ENCODE data around the gene RPS26.
"Not testable (repeated sequence)": the region's sequence is repeated elsewhere in the genome, so short reads cannot be mapped to it uniquely, and the experiment has no call there.

RPS26 gene

DNA sequence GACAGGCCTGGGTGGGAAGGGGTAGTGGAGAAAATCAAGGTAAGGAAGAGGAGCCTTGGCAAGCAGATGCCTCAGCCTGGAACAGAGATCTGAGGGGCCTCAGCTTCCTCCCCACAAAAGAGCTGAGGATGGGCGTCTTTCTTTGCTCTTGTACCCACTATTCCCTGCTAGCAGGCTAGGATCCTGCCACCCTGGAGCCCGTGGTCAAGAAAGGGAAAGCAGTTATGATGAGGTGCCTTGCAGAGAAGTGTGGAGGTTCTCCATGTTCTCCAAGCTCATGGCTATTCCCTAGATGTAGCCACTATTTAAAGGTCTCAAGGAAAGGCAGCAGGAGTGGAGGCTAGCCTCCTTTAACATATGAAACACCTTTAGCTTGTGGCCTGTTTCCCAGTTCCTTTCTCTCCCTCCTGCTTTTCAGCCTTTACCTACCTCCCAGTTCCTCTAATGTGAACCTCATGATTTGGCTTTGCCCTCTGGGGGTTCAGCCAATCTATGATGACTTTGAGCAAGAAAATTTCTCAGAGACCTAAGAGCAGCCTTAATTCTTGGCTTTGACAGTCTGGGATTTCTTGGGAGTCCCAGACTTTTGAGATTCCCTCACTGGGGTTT, 19.7 kb upstream of the RPS26 start:
- no peak for DNase-seq

DNA sequence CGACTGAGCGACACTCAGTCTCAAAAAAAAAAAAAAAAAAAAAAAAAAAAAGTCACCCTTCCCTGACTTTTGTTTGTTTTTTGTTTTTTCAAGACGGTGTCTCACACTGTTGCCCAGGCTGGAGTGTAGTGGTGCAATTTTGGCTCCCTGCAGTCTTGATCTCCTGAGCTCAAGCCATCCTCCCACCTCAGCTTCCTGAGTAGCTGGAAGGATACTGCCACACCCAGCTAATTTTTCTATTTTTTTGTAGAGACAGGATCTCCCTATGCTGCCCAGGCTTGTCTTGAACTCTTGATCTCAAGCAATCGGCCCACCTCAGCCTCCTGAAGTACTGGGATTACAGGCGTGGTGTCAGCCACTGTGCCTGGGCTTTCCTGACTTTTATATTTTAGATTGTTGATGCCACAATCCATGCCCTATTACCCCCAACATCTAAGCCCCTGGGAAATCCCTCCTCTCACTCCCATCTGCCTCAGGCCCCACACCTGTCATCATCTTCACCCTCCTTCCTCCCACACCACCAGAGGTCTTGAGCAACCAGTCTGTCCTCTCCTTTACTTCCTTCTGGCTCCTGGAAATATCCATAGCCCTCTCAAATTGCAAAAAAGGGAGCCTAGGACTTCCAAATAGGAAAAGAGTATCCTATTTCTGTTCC, 13.1 kb upstream of the RPS26 start:
- DNase-seq: peak; percentile 55

DNA sequence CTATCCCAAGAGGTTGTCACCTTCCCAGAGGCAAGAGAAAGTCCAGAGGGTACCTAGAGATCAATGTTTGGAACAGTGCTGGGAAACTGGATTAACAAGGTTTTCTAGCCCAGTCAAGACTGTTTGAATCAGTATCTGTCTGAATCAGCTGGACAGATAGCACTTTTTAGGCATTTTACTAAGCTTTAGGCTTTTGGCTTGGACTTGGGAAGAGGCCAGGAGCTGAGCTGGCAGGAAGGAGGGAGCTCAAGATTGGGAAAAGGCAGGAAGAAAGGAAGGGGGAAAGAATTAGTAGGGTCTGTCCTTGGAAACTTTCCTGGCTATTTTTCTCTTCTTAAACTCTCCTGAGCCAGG, 12.6 kb upstream of the RPS26 start:
- DNase-seq: no peak

DNA sequence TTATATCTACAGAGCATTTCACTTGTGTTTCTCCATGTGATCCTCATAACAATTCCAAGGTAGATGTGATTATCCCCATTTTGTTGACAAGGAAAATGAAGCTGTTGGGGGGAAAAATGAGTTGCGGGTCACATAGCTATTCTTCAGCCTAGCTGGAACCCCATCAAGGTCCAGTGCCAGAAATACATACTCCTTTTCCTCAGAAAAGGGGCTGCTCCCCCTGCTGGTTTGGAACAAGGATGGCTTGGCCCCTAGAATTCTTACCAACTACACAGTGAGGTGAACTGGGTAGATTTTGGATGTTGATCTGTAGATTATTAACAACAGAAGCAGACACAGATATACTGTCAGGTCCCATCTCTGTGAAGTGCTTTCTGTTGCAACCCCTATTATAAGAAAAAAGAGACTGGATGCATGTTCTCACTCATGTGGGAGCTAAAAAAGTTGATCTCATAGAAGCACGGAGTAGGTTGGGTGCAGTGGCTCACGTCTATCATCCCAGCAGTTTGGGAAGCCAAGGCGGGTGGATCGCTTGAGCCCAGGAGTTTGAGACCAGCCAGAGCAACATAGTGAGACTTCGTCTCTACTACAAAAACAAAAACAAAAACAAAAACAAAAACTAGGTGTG, 11.9 kb upstream of the RPS26 start:
- peak; percentile 73 for DNase-seq

DNA sequence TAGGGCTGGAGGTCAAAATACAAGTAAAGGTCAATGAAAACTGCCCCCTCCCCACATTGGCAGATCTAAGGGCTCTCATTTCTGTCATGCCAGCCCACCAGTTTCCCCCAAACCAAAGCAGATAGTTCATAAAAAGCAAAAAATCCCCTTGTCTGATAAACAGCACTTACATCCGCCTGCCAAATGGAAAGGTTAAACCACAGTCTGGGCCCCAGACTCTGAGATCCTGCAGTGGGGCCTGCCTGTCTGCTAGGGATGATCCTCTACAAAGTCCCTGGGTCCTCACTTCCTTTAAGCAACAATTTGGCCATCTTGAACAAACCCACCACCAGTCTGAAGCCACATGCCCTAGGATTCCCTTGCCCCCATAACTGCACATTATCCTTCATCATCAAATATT, 9.7 kb upstream of the RPS26 start:
- DNase-seq: no peak

DNA sequence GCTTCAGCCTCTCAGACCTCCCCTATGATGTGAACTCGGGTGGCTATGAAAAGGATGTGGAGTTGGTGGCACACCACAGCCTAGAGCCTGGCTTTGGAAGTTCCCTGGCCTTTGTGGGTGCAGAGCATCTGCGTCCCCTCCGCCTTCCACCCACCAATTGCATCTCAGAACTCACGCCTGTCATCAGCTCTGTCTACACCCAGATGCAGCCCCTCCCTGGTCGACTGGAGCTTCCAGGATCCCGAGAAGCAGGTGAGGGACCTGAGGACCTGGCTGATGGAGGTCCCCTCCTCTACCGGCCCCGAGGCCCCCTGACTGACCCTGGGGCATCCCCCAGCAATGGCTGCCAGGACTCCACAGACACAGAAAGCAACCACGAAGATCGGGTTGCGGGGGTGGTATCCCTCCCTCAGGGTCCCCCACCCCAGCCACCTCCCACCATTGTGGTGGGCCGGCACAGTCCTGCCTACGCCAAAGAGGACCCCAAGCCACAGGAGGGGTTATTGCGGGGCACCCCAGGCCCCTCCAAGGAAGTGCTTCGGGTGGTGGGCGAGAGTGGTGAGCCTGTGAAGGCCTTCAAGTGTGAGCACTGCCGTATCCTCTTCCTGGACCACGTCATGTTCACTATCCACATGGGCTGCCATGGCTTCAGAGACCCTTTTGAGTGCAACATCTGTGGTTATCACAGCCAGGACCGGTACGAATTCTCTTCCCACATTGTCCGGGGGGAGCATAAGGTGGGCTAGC, 7.0 kb upstream of the RPS26 start:
- DNase-seq: no peak

DNA sequence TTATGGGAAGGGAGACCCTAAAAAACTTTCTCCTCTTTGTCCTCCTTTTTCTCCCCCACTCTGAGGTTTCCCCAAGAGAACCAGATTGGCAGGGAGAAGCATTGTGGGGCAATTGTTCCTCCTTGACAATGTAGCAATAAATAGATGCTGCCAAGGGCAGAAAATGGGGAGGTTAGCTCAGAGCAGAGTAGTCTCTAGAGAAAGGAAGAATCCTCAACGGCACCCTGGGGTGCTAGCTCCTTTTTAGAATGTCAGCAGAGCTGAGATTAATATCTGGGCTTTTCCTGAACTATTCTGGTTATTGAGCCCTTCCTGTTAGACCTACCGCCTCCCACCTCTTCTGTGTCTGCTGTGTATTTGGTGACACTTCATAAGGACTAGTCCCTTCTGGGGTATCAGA, 4.6 kb upstream of the RPS26 start:
- DNase-seq: no peak

DNA sequence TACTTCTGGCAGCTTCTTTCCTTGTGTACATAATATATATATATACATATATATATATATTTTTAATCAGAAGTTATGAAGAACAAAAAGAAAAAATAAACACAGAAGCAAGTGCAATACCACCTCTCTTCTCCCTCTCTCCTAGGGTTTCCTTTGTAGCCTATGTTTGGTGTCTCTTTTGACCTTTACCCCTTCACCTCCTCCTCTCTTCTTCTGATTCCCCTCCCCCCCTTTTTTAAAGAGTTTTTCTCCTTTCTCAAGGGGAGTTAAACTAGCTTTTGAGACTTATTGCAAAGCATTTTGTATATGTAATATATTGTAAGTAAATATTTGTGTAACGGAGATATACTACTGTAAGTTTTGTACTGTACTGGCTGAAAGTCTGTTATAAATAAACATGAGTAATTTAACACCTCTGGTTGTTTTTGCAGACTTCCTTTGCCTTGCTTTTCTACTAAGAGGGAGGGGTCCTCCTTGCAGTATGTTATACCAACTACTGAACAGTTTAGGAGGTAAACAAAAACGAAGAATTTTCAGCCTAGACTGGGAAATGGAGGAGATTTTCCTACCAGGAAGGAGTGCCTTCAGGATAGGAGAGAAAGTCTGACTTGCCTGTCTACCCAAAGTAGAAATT, 3.6 kb upstream of the RPS26 start:
- no peak for DNase-seq

DNA sequence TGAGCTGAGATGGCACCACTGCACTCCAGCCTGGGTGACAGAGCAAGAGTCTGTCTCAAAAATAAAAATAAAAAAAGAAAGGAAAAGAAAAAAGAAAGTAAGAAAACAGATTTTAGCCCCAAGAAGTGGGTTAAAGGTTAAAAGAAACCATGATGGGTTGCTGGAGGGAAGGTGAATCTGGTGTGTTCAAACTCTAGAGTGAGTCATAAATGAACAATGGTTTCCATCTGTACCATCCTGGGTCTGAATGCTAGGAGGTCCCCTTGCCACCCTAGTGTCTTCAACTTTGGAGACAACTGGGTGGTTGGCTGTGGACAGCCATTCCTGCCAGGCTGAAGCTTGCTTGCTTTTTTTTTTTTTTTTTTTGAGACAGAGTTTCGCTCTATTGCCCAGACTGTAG, 1.6 kb upstream of the RPS26 start:
- no peak for DNase-seq

DNA sequence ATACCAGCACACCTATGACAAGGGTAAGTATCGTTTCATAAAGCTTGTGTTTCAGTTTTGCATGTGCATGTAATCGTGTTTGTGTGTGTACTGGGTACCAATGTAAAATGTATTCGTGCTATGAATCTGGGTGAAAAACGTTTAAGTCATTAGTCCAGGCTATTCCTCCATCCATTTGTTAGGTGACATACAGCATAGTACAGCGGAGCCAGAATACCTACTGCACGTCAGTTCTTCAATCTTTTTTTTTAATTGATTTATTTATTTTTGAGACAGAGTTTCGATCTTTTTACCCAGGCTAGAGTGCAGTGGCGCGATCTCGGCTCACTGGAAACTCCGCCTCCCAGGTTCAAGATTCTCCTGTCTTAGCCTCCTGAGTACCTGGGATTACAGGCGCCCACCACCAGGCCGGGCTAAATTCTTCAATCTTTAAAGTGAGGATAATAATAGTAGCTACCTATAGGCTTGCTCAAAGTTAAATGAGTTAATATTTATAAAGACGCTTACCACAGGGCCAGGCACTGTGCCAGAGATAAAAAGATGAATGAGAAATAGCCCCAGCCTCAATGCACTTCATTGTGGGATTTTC, 661 bp upstream of the RPS26 start:
- peak; percentile 79 for DNase-seq

DNA sequence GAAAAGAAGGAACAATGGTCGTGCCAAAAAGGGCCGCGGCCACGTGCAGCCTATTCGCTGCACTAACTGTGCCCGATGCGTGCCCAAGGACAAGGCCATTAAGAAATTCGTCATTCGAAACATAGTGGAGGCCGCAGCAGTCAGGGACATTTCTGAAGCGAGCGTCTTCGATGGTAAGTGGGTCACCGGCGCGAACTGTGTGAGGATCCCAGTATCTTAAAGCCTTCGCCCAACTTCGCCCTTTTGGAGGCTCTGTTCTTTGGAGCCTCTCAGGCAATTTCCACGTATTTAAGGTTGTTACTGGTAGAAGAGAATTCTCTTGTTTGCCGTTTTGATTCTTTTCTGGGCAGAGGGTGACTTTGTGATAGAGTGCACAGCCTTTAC, 704 bp downstream of the RPS26 start:
- not testable (repeated sequence) for DNase-seq

DNA sequence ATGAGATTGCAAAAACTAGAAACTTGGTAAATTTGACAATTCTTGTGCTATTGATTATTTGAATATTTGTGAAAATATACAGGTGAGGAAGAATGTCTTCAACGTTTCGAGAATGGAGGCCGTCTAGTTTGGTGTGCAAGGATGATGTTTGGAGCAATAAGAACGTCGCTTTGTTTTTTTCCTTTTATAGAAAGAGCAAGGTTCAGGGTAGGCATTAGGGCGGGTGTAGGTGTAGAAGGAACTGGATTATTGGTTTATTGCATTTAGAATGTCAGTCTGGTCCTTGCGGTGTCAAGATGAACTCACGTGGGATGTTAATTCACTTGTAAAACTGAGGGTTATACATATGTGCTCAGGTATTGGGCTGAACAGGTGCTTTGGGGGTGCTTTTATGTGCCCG, 1.1 kb downstream of the RPS26 start:
- no peak for DNase-seq

DNA sequence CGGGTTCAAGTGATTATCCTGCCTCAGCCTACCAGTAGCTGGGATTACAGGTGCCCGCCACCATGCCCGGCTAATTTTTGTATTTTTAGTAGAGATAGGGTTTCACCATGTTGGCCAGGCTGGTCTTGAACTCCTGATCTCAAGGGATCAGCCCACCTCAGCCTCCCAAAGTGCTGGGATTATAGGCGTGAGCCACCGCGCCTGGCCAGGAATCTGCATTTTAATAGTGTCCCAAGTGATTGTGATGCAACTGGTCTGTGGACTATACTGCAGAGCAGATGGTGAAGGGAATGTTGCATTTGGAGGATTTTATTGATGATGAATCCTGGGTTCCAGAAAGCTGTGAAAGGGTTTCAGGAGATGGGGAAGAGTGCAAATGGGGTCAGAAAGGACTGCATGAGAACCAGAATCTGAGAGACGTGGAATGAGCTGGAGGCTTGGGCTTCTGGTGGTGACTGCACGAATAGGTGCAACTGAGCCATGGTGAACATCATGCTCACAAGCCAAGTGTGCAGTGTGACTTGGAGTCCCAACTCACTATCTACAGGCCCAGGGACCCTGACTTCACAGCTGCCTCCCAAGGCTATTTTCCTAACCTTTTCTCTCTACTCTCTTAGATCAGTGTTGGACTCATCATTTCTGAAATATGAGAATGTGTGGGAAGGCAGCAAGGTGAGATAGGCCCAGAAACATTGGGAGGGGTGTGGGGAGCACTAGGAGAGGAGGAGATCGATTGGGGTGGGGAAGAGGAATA, 4.5 kb downstream of the RPS26 start:
- peak; percentile 49 for DNase-seq

DNA sequence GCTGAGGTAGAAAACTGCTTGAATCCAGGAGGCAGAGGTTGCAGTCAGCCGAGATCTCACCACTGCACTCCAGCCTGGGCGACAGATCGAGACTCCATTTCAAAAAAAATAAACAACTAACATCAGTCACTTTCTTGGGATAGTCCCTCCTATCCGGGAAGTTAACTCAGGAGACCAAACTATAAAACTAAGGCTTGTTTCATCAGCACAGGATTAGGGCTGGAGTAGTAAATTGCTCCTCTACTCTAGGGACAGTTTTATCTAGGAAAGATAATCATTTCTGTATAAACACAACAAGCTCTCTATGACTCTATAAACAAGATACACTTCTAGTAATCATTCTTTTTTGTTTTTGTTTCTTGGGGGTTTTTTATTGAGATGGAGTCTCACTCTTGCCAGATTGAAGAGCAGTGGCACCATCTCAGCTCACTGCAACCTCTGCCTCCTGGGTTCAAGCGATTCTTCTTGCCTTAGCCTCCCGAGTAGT, 11.7 kb downstream of the RPS26 start:
- no peak for DNase-seq

DNA sequence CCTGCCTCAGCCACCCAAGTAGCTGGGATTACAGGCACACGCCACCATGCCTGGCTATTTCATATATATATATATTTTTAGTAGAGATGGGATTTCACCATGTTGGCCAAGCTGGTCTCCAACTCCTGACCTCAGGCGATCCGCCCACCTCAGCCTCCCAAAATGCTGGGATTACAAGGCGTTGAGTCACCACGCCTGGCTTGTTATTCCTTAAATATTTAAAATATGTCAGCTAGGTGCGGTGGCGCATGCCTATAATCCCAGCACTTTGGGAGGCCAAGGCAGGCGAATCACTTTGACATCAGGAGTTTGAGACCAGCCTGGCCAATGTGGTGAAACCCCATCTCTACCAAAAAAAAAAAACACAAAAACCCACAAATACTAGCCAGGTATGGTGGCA, 18.2 kb downstream of the RPS26 start:
- not testable (repeated sequence) for DNase-seq

DNA sequence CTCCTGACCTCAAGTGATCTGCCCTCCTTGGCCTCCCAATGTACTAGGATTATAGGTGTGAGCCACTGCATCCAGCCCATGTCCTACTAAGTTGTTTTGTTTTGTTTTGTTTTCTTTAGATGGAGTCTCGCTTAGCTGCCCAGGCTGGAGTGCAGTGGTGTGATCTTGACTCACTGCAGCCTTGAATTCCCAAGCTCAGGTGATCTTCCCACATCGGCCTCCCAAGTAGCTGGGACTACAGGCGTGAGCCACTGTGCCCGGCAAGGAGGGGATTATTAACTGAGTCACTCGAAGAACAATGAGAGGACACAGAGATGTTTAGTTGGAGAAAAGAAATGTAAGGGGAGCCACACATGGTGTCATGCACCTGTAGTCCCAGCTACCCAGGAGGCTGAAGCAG, 20.3 kb downstream of the RPS26 start:
- no peak for DNase-seq

DNA sequence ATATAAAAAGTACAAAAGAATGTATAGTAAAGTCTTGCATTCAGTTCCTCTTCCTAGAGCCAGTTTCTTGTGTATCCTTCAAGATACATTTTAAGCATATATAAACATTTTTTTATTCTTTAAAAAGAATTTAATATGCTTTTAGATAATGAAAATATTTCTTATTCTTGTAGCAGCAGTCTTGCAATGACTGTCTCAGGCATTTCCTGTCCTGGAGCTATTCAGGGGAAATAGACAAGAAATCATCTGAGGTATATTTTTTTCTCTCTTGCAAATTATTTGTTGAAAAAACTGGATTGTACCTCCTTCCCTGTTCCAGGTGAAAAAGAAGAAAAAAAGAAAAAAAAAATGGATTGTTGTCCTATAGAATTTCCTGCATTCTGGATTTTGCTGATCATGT, 21.3 kb downstream of the RPS26 start:
- no peak for DNase-seq

DNA sequence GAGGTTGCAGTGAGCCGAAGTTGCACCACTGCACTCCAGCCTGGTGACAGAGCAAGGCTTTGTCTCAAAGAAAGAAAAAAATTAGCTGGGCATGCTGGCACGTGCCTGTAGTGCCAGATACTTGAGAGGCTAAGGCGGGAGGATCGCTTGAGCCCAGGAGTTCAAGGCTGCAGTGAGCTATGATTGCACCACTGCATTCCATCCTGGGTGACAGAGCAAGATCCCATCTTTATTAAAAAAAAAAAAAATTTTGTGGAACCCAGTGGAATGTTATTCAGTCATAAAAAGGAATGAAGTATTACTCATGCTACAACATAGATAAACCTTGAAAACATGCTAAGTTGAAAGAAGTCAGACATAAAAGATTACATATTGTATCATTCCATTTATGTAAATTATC, 29.9 kb downstream of the RPS26 start:
- no peak for DNase-seq

DNA sequence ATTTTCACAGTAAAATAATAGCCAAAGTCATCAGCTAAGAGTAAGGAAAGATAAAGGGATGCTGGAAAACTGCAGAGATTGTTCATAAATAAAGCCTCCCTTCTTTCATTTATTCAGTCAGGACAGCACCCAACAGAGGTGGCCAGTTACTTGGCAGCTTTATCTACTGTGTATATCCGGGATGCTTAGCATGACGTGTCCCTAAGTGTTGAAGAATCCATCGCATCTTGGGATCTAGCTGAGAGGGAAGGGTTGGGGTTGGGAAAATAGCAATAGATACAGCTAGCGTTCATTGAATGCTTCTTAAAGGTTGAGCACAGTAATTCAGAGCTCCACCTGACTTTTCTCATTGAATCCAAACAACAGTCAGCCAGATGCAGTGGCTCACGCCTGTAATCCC, 32.7 kb downstream of the RPS26 start:
- no peak for DNase-seq

DNA sequence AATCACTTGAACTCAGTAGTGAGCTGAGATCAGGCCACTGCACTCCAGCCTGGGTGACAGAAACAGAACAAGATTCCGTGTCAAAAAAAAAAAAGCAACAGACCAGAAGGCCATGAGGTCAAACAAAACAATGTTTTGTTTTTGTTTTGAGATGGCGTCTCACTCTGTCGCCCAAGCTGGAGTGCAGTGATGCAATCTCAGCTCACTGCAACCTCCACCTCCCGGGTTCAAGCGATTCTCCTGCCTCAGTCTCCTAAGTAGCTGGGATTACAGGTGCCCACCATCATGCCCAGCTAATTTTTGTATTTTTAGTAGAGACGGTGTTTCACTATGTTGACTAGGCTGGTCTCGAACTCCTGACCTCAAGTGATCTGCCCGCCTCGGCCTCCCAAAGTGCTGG, 36.2 kb downstream of the RPS26 start:
- DNase-seq: not testable (repeated sequence)

DNA sequence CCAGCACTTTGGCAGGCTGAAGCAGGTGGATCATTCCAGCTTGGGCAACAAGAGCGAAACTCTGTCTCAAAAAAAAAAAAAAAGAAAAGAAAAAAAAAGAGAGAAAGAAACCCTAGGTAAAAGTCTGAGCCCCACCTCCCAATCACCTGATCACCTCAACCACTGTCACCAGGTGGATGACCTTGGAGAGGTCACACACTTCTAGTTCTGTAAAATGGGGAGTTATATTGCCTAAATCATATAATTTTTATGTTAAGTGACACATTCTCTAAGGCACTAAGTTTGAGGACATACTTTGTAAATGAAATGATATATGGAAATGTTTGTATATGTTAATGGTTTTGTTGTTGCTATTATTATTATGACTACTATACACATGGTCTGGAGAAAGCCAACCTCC, 36.7 kb downstream of the RPS26 start:
- DNase-seq: no peak

All from NCI-H82 (cell line).